NCI-H1105 (cell line): ENCODE data around the gene COL18A1.
"Not testable (repeated sequence)": the region's sequence is repeated elsewhere in the genome, so short reads cannot be mapped to it uniquely, and the experiment has no call there.

Source experiments
- DNase-seq: peaks from one replicate; lab custom pipeline; 2025; lab: John Stamatoyannopoulos, UW

Gene COL18A1

GRCh38 chr21:45560106-45561021 is 155.4 kb downstream of the COL18A1 start:
- DNase-seq, result no peak

- not testable (repeated sequence) for DNase-seq
These were observed 156.3 kb downstream of the COL18A1 start for GRCh38 chr21:45561241-45561640.

DNA sequence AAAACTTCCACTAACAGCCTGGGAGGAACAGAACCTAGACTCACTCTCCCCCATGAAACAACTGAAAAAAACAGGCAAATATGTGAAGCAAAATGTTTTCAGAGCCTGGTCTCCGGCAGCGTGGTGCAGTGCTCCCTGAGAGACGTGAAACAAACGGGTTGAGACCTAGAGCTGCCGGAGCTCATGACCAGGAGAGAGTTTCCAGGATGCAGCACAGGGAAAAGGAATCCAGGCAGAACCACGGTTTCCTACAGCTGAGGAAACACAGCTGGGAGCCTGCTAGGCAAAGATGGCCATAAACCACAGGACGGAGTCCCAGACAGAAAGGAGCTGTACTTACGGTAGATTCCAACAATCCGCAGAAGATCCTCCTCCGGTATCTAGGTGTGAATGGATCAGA is 157.4 kb downstream of the COL18A1 start:
- DNase-seq, result no peak

DNA sequence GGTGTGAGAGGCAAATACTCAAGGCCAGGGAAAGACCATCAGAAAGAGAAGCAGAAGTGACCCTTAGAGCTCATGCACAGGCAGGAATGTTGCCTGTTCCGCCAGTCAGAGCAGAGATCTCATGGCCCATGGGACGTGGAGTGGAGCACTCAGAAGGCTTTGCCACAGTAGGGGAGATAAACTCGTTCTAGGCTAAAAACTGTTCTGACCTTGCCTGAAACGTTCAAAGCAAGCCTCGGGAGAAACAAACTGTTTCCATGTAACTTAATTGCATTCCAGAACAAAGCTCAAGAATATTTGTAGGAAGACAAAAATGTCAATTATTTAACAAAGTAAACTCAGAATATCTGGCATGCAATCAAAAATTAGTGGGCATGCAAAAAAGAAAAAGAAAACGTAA is 158.0 kb downstream of the COL18A1 start:
- no peak for DNase-seq
